K562 (cell line): ENCODE results near the gene SGSM2. TPM values are rescaled to one million over a fixed set of nuclear protein-coding genes. Genes with fewer than 3 reads are reported as not detected.
"Not testable (repeated sequence)": the region's sequence is repeated elsewhere in the genome, so short reads cannot be mapped to it uniquely, and the experiment has no call there.

Experiments used
- ATAC-seq: fragments of 200-7000 bp; cut with Tn5 transposase; 3 replicates; pipeline ENCODE4 v1.9.1; 2020; ENCODE audit warnings: moderate library complexity
- BruUV-seq: library from RNA; stranded (reverse); fragments of 400-500 nt; replicated peaks from 2 replicates; lab custom pipeline; 2021; lab: Mats Ljungman, UMichigan
- CTCF ChIA-PET: fragments of 300-600 bp; formaldehyde crosslinking; extraction: SDS; loops from one replicate; lab custom pipeline; 2021; ENCODE audit warnings: low intra/inter-chr PET ratio; lab: Yijun Ruan, JAX
- POLR2A ChIA-PET: fragments of 300-600, 350-650 bp; sonication (Branson Sonifier 250); formaldehyde crosslinking; extraction: SDS; loops from one replicate; lab custom pipeline; 2021; ENCODE audit warnings: antibody characterized with exemption, inconsistent platforms; lab: Yijun Ruan, JAX
- DNase-seq, 4 experiments: peaks; one replicate each; pipeline versions ENCODE4 v3.0.0 to v3.0.0-alpha.2; 2011 to 2018; ENCODE audit warnings: low spot score in 3 of 4, mixed read lengths in 3 of 4; ENCODE audit errors: extremely low read depth in 1 of 4
- FAIRE-seq: peaks from 2 replicates; lab custom pipeline; 2011; peaks lifted over from hg19 to GRCh38; lab: Jason Lieb, UNC
- H2AFZ ChIP-seq: 2 replicates; pipeline ENCODE4 v1.6.0; 2011; ENCODE audit warnings: low read depth, low read length, control low read depth, inconsistent platforms
- H3K27ac ChIP-seq: fragments of 200-600 bp; 3 replicates; pipeline ENCODE4 v1.8.0; 2011; ENCODE audit warnings: low read depth, mild to moderate bottlenecking, control low read depth, inconsistent platforms, low read length, moderate library complexity, mixed read lengths; ENCODE audit errors: extremely low read depth
- H3K27me3 ChIP-seq, 2 experiments: fragments of 300-600 bp in 1 of 2; 2 replicates in 1 of 2; 3 replicates in 1 of 2; pipeline versions ENCODE4 v1.6.0 to v1.8.0; 2011; ENCODE audit warnings: inconsistent platforms in 2 of 2, low read length in 2 of 2, mild to moderate bottlenecking in 1 of 2, mixed read lengths in 1 of 2, moderate library complexity in 1 of 2; ENCODE audit not compliant: control insufficient read depth in 2 of 2, insufficient read depth in 2 of 2
- H3K36me3 ChIP-seq: fragments of 300-600 bp; 3 replicates; pipeline ENCODE4 v1.8.0; 2011; ENCODE audit warnings: mild to moderate bottlenecking, low read length, inconsistent platforms; ENCODE audit not compliant: control insufficient read depth, insufficient read depth
- H3K4me1 ChIP-seq, 2 experiments: fragments of 200-600 bp in 1 of 2; replicated peaks in 1 of 2; 2 replicates in 1 of 2; 3 replicates in 1 of 2; pipeline versions ENCODE4 v1.5.1 to v1.8.0; 2011; ENCODE audit warnings: inconsistent platforms in 2 of 2, low read length in 2 of 2, mild to moderate bottlenecking in 1 of 2, mixed read lengths in 1 of 2, moderate library complexity in 1 of 2; ENCODE audit not compliant: control insufficient read depth in 2 of 2, insufficient read depth in 2 of 2
- H3K4me2 ChIP-seq: 2 replicates; pipeline ENCODE4 v1.6.1; 2011; ENCODE audit warnings: low read length, control low read depth, inconsistent platforms, mixed read lengths; ENCODE audit not compliant: insufficient read depth
- H3K4me3 ChIP-seq: fragments of 200-600 bp; sonication (generic), shearing (Covaris generic); 2 replicates; pipeline ENCODE4 v1.5.1; 2016; ENCODE audit warnings: control low read depth, inconsistent platforms
- H3K79me2 ChIP-seq: fragments of 200-600 bp; 3 replicates; pipeline ENCODE4 v1.8.0; 2011; ENCODE audit warnings: low read length, inconsistent platforms; ENCODE audit not compliant: control insufficient read depth, insufficient read depth
- H3K9ac ChIP-seq, 2 experiments: 2 replicates each; pipeline versions ENCODE4 v1.6.0 to v1.6.1; 2011; ENCODE audit warnings: low read depth in 2 of 2, low read length in 2 of 2, control low read depth in 1 of 2, inconsistent platforms in 1 of 2, mild to moderate bottlenecking in 1 of 2, mixed read lengths in 1 of 2; ENCODE audit not compliant: insufficient read depth in 1 of 2
- H3K9me1 ChIP-seq: one replicate; pipeline ENCODE4 v1.6.0; 2011; ENCODE audit warnings: inconsistent platforms, mild to moderate bottlenecking, low read length, moderate library complexity; ENCODE audit not compliant: control insufficient read depth, insufficient read depth
- H3K9me3 ChIP-seq: replicated peaks from 2 replicates; pipeline ENCODE4 v1.5.1; 2011; ENCODE audit warnings: low read depth, low read length, inconsistent platforms; ENCODE audit not compliant: control insufficient read depth, insufficient read depth
- H4K20me1 ChIP-seq: replicated peaks from 2 replicates; pipeline ENCODE4 v1.6.1; 2011; ENCODE audit warnings: low read length, inconsistent platforms, mixed read lengths; ENCODE audit not compliant: control insufficient read depth, insufficient read depth
- FOSL1 ChIP-seq: fragments of 200-800 bp; sonication (Bioruptor generic); conservative IDR thresholded peaks from 2 replicates; pipeline ENCODE4 v1.6.1; 2016; ENCODE audit warnings: missing genetic modification characterization, missing compliant biosample characterization
- JUND ChIP-seq, 2 experiments: IDR thresholded peaks; 2 replicates in 1 of 2; 3 replicates in 1 of 2; pipeline ENCODE4 v1.6.1; 2011; ENCODE audit warnings: borderline replicate concordance in 2 of 2, low read depth in 2 of 2, low read length in 2 of 2, improper control_type of control experiment in 1 of 2, missing biosample characterization in 1 of 2, missing genetic modification characterization in 1 of 2, missing genetic modification reagents in 1 of 2
- L3MBTL2 ChIP-seq: fragments of 450-650 bp; IDR thresholded peaks from 2 replicates; pipeline ENCODE4 v1.6.1; 2016; ENCODE audit warnings: mild to moderate bottlenecking, moderate library complexity
- WGBS: fragments of 100-300 bp; shearing (Covaris generic); methylation state at CpG from one replicate; pipeline ENCODE4 v1.1.6; 2016; ENCODE audit warnings: low coverage, mixed read lengths; ENCODE audit not compliant: insufficient coverage; ENCODE audit errors: missing lambda C conversion rate; 5-methylcytosine and 5-hydroxymethylcytosine counted together
- in situ Hi-C: fragments of 300-500 bp; cut with MboI; formaldehyde crosslinking; loops from 4 replicates; pipeline ENCODE4 v1.15.0; 2018; ENCODE audit warnings: inconsistent platforms, mixed read lengths
- intact Hi-C: fragments of 100-400 bp; cut with micrococcal nuclease; formaldehyde crosslinking; loops from 2 replicates; pipeline ENCODE4 v1.14.2; 2022
- polyA plus RNA-seq, 8 experiments: library from polyadenylated mRNA; depleted of rRNA in 4 of 8; stranded (reverse) in 5 of 8; unstranded in 3 of 8; fragments of >200 nt; fragmentation: Nextera tagmentation in 2 of 8; fragmentation: Illumina TruSeq in 1 of 8; extraction: Ambion mirVana in 2 of 8; extraction: Trizol in 1 of 8; gene quantifications; 2 replicates each; pipeline versions ENCODE4 v1.2.1 to v1.2.3, GENCODE V29; 2011 to 2014; ENCODE audit warnings: inconsistent platforms in 1 of 8, missing spikeins in 1 of 8
- total RNA-seq, 7 experiments: library from RNA; depleted of rRNA in 6 of 7; stranded (reverse); fragments of >200 nt in 6 of 7; fragmentation: Illumina TruSeq in 2 of 7; extraction: Trizol in 2 of 7; gene quantifications; 2 replicates each; pipeline versions ENCODE4 v1.2.1 to v1.2.3, GENCODE V29; 2011 to 2021; ENCODE audit warnings: low replicate concordance in 1 of 7
- TF ChIP-seq, protein P1 (sequence below), 2 experiments: fragments of 450-650 bp in 1 of 2; sonication (generic) in 1 of 2; formaldehyde crosslinking in 1 of 2; IDR thresholded peaks in 1 of 2; conservative IDR thresholded peaks in 1 of 2; 2 replicates each; pipeline versions ENCODE4 v1.6.1 to v1.8.1; 2016 to 2023; ENCODE audit warnings: mild to moderate bottlenecking in 2 of 2, moderate library complexity in 2 of 2, inconsistent platforms in 1 of 2, missing genetic modification reagents in 1 of 2

Gene SGSM2
- total and polyA plus RNA-seq, 9 of the 15 experiments (the other 6 are each of a cell fraction or from before 2014, with no cell fraction given), result 0.20 to 26.3 (median 14.8) TPM

DNA sequence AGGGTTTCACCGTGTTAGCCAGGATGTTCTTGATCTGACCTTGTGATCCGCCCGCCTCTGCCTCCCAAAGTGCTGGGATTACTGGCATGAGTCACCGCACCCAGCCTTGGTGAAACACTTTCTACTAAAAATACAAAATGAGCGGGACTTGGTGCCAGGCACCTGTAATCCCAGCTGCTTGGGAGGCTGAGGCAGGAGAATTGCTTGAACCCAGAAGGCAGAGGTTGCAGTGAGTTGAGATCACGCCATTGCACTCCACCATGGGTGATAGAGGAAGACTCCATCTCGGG lies 20.4 kb upstream of the SGSM2 start:
- ATAC-seq, result peak; percentile 34
- H4K20me1 ChIP-seq; BruUV-seq; DNase-seq; H3K27me3 ChIP-seq; H3K36me3 ChIP-seq; H2AFZ ChIP-seq; H3K4me1 ChIP-seq; H3K79me2 ChIP-seq; H3K9me3 ChIP-seq; H3K4me2 ChIP-seq; H3K27ac ChIP-seq; H3K4me3 ChIP-seq; in situ Hi-C loops; intact Hi-C loops; CTCF ChIA-PET; H3K9me1 ChIP-seq; FAIRE-seq; TF ChIP-seq JUND (tag; IDR thresholded peaks at IDR 0.05; ENCODE audit: borderline replicate concordance, low read depth, low read length): not testable (repeated sequence)
- peak overlapping the region in 1 of 2 experiments; percentile 68; a peak in 3 of 4 replicates for H3K9ac ChIP-seq
- POLR2A ChIA-PET, result interaction anchor here (2.0 to 2.2 kb wide), 2 partner anchors 10 to 18 kb away, joined by 6 read pairs; no protein-coding TSS in a partner anchor
- 31% methylated on average over 2 of the region's 7 CpGs for WGBS
- TF ChIP-seq FOSL1 (tag) (peak; percentile 62; the same call in 1 of the 2 replicates), L3MBTL2 (0 out of 2 replicates have a peak, but pooled peaks have one; percentile 3), JUND (IDR thresholded peaks at IDR 0.05; ENCODE audit: borderline replicate concordance, low read depth, low read length) (peak; percentile 45; the same call in 1 of the 2 replicates)
- TF ChIP-seq, protein P1, sequence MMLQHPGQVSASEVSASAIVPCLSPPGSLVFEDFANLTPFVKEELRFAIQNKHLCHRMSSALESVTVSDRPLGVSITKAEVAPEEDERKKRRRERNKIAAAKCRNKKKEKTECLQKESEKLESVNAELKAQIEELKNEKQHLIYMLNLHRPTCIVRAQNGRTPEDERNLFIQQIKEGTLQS (IDR thresholded peaks at IDR 0.05), result peak; percentile 61; the same call in 1 of the 2 replicates
- TF ChIP-seq, protein P1 (CRISPR knock-in tag; conservative IDR thresholded peaks at IDR 0.05), result not testable (repeated sequence)
